ENCODE measurements around the gene KDM8. TPM values are rescaled to one million over a fixed set of nuclear protein-coding genes. Genes with fewer than 3 reads are reported as not detected.

The KDM8 gene
- total and polyA plus RNA-seq, 9 of the 15 experiments (the other 6 are each of a cell fraction or from before 2014, with no cell fraction given): 0.61 to 9.1 (median 5.4) TPM

DNA sequence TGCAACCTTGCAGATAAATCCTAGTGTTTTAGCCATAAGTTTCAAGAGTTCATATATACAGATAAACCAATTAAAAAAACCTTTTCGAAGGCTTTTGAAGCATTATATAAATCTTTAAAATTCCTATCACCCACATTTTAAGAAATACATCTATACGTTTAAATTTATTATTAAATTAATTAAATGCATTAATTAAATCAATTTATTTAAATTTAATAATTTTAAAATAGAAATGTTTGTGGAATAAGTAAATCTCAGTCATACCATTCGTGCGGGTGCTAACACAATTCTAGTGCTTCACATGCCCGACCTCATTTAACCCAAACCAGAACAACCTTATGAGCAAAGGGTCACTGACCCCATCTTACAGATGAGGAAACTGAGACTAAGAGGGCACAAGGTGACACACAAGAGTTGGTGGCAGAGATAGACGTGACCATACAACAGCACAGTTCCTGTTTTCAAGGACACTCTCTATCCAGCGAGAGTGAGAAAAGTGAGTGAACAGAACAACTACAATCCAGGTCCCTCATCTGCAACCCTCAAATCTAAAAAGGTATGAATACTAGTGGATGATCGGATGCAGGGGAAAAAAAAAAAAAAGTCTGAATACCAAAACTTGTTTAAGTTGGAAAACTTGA lies 63.8 kb downstream of the KDM8 start (continued):
- TF ChIP-seq SPI1 (IDR thresholded peaks at IDR 0.05; ENCODE audit: borderline replicate concordance, low read depth, low read length) (peak; percentile 59; the same call in 1 of the 2 replicates), ESRRA (IDR thresholded peaks at IDR 0.05; ENCODE audit: borderline replicate concordance, low read depth) (peak; percentile 85), MIER1 (IDR thresholded peaks at IDR 0.05; ENCODE audit: low read depth) (no peak), KAT2B (IDR thresholded peaks at IDR 0.05; ENCODE audit: low read depth, low read length) (no peak), CHD4 (IDR thresholded peaks at IDR 0.05; ENCODE audit: insufficient read depth, insufficient replicate concordance, low read depth, low read length, poor library complexity, severe bottlenecking) (peak; percentile 67), KDM1A (IDR thresholded peaks at IDR 0.05) (peak; percentile 68 to 87), NFYB (IDR thresholded peaks at IDR 0.05; ENCODE audit: extremely low read depth, insufficient read length) (no peak), CBX1 (IDR thresholded peaks at IDR 0.05; ENCODE audit: low read depth) (peak; percentile 57; the same call in 1 of the 2 replicates), HNRNPL (IDR thresholded peaks at IDR 0.05; ENCODE audit: low read depth, low read length) (no peak), KLF13 (tag; IDR thresholded peaks at IDR 0.05; ENCODE audit: borderline replicate concordance, low read depth) (no peak), SMARCA5 (IDR thresholded peaks at IDR 0.05) (peak; percentile 75; the same call in 1 of the 2 replicates), PRPF4 (IDR thresholded peaks at IDR 0.05; ENCODE audit: insufficient read depth, low read depth, low read length, poor library complexity, severe bottlenecking) (no peak), NFE2L1 (tag; IDR thresholded peaks at IDR 0.05; ENCODE audit: borderline replicate concordance, low read depth) (no peak), CBX2 (IDR thresholded peaks at IDR 0.05; ENCODE audit: insufficient read depth, low read length, poor library complexity, severe bottlenecking) (no peak), RCOR1 (IDR thresholded peaks at IDR 0.05; ENCODE audit: borderline replicate concordance in 1 of 2, low read depth in 2 of 2, low read length in 2 of 2) (peak in 1 of 2 experiments; percentile 74; a peak in 2 of 4 replicates)
- TF ChIP-seq, protein P1, sequence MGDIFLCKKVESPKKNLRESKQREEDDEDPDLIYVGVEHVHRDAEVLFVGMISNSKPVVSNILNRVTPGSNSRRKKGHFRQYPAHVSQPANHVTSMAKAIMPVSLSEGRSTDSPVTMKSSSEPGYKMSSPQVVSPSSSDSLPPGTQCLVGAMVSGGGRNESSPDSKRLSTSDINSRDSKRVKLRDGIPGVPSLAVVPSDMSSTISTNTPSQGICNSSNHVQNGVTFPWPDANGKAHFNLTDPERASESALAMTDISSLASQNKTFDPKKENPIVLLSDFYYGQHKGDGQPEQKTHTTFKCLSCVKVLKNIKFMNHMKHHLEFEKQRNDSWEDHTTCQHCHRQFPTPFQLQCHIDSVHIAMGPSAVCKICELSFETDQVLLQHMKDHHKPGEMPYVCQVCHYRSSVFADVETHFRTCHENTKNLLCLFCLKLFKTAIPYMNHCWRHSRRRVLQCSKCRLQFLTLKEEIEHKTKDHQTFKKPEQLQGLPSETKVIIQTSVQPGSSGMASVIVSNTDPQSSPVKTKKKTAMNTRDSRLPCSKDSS (IDR thresholded peaks at IDR 0.05; ENCODE audit: low read depth, partially characterized antibody): no peak
- TF ChIP-seq, protein P2, sequence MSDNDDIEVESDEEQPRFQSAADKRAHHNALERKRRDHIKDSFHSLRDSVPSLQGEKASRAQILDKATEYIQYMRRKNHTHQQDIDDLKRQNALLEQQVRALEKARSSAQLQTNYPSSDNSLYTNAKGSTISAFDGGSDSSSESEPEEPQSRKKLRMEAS (CRISPR knock-in tag; IDR thresholded peaks at IDR 0.05): no peak
- TF ChIP-seq, protein P3, sequence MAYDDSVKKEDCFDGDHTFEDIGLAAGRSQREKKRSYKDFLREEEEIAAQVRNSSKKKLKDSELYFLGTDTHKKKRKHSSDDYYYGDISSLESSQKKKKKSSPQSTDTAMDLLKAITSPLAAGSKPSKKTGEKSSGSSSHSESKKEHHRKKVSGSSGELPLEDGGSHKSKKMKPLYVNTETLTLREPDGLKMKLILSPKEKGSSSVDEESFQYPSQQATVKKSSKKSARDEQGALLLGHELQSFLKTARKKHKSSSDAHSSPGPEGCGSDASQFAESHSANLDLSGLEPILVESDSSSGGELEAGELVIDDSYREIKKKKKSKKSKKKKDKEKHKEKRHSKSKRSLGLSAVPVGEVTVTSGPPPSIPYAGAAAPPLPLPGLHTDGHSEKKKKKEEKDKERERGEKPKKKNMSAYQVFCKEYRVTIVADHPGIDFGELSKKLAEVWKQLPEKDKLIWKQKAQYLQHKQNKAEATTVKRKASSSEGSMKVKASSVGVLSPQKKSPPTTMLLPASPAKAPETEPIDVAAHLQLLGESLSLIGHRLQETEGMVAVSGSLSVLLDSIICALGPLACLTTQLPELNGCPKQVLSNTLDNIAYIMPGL (CRISPR knock-in tag; IDR thresholded peaks at IDR 0.05): no peak
- TF ChIP-seq, protein P4, sequence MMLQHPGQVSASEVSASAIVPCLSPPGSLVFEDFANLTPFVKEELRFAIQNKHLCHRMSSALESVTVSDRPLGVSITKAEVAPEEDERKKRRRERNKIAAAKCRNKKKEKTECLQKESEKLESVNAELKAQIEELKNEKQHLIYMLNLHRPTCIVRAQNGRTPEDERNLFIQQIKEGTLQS (IDR thresholded peaks at IDR 0.05): no peak
- TF ChIP-seq, protein P4 (CRISPR knock-in tag; conservative IDR thresholded peaks at IDR 0.05): no peak
- TF ChIP-seq, protein P5, sequence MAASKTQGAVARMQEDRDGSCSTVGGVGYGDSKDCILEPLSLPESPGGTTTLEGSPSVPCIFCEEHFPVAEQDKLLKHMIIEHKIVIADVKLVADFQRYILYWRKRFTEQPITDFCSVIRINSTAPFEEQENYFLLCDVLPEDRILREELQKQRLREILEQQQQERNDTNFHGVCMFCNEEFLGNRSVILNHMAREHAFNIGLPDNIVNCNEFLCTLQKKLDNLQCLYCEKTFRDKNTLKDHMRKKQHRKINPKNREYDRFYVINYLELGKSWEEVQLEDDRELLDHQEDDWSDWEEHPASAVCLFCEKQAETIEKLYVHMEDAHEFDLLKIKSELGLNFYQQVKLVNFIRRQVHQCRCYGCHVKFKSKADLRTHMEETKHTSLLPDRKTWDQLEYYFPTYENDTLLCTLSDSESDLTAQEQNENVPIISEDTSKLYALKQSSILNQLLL (CRISPR knock-in tag; IDR thresholded peaks at IDR 0.05; ENCODE audit: borderline replicate concordance): no peak

Data from K562 (cell line).